Activated CD8-positive, alpha-beta memory T cell treated with anti-CD3 and anti-CD28 coated beads for 24 hours (primary cell): ENCODE results near the gene LRRFIP2.
"Not testable (repeated sequence)": the region's sequence is repeated elsewhere in the genome, so short reads cannot be mapped to it uniquely, and the experiment has no call there.

ENCODE experiments used
- DNase-seq: peaks from one replicate; pipeline ENCODE4 v3.0.0-alpha.2; 2020

Gene LRRFIP2

GRCh38 chr3:37053753-37054152 lies 120.6 kb downstream of the LRRFIP2 start:
- DNase-seq = no peak

GRCh38 chr3:37053337-37053736 lies 121.0 kb downstream of the LRRFIP2 start:
- no peak for DNase-seq

- DNase-seq = no peak
Measured at GRCh38 chr3:37052860-37053259, 121.5 kb downstream of the LRRFIP2 start.

GRCh38 chr3:37050282-37050681 lies 124.1 kb downstream of the LRRFIP2 start:
- no peak for DNase-seq

- not testable (repeated sequence) for DNase-seq
Measured at GRCh38 chr3:37042712-37043111, 131.7 kb downstream of the LRRFIP2 start.

- no peak for DNase-seq
Measured at GRCh38 chr3:37041546-37042195, 132.7 kb downstream of the LRRFIP2 start.

GRCh38 chr3:37040231-37040630 lies 134.2 kb downstream of the LRRFIP2 start:
- DNase-seq = no peak

GRCh38 chr3:37039161-37039846 lies 135.1 kb downstream of the LRRFIP2 start:
- DNase-seq = no peak

GRCh38 chr3:37037352-37037751 lies 137.0 kb downstream of the LRRFIP2 start:
- DNase-seq = no peak

- no peak for DNase-seq
Measured at GRCh38 chr3:37032961-37033360, 141.4 kb downstream of the LRRFIP2 start.

GRCh38 chr3:37031096-37031682 lies 143.2 kb downstream of the LRRFIP2 start:
- DNase-seq = no peak

- no peak for DNase-seq
Measured at GRCh38 chr3:37030588-37030987, 143.8 kb downstream of the LRRFIP2 start.

GRCh38 chr3:37029516-37030163 lies 144.7 kb downstream of the LRRFIP2 start:
- no peak for DNase-seq

GRCh38 chr3:37029111-37029510 lies 145.3 kb downstream of the LRRFIP2 start:
- DNase-seq = no peak

- DNase-seq = no peak
Measured at GRCh38 chr3:37028329-37028728, 146.1 kb downstream of the LRRFIP2 start.

GRCh38 chr3:37026851-37027250 lies 147.5 kb downstream of the LRRFIP2 start:
- no peak for DNase-seq

- DNase-seq = no peak
Measured at GRCh38 chr3:37025561-37026335, 148.6 kb downstream of the LRRFIP2 start.

- DNase-seq = no peak
Measured at GRCh38 chr3:37024820-37025405, 149.5 kb downstream of the LRRFIP2 start.

- no peak for DNase-seq
Measured at GRCh38 chr3:37024092-37024491, 150.3 kb downstream of the LRRFIP2 start.

- DNase-seq = no peak
Measured at GRCh38 chr3:37017683-37018082, 156.7 kb downstream of the LRRFIP2 start.

- DNase-seq = no peak
Measured at GRCh38 chr3:37016903-37017302, 157.5 kb downstream of the LRRFIP2 start.

- no peak for DNase-seq
Measured at GRCh38 chr3:37015642-37016041, 158.7 kb downstream of the LRRFIP2 start.

GRCh38 chr3:37014620-37015019 lies 159.8 kb downstream of the LRRFIP2 start:
- DNase-seq = no peak
